RWPE2 (cell line): ENCODE results near the gene SHPK.

ENCODE experiments used
- ATAC-seq: fragments of 200-7000 bp; cut with Tn5 transposase; 3 replicates; pipeline ENCODE4 v1.9.1; 2021; ENCODE audit warnings: low read depth
- DNase-seq: peaks from one replicate; pipeline ENCODE4 v3.0.0-alpha.2; 2020; ENCODE audit warnings: low spot score
- H3K27ac ChIP-seq: fragments of 450-650 bp; 2 replicates; pipeline ENCODE4 v1.5.1; 2017; ENCODE audit warnings: mild to moderate bottlenecking; ENCODE audit not compliant: poor library complexity, severe bottlenecking
- H3K27me3 ChIP-seq: fragments of 250-450 bp; sonication (Bioruptor Pico); 2 replicates; pipeline ENCODE4 v1.5.1; 2021; ENCODE audit warnings: mild to moderate bottlenecking, moderate library complexity; ENCODE audit not compliant: insufficient read depth, poor library complexity, severe bottlenecking
- H3K36me3 ChIP-seq: fragments of 250-450 bp; sonication (Bioruptor Pico); 2 replicates; pipeline ENCODE4 v1.5.1; 2020; ENCODE audit warnings: low read depth, mild to moderate bottlenecking, moderate library complexity
- H3K4me1 ChIP-seq: fragments of 250-450 bp; sonication (Bioruptor Pico); 2 replicates; pipeline ENCODE4 v1.5.1; 2021; ENCODE audit warnings: mild to moderate bottlenecking, moderate library complexity; ENCODE audit not compliant: insufficient read depth, poor library complexity, severe bottlenecking
- H3K4me3 ChIP-seq: fragments of 250-450 bp; sonication (Bioruptor Pico); 2 replicates; pipeline ENCODE4 v1.5.1; 2021; ENCODE audit warnings: mild to moderate bottlenecking, moderate library complexity; ENCODE audit not compliant: severe bottlenecking
- H3K9me3 ChIP-seq: fragments of 250-450 bp; sonication (Bioruptor Pico); 2 replicates; pipeline ENCODE4 v1.5.1; 2021; ENCODE audit warnings: mild to moderate bottlenecking, moderate library complexity; ENCODE audit not compliant: severe bottlenecking
- TF ChIP-seq, protein P1 (sequence below): fragments of 450-650 bp; IDR thresholded peaks from one replicate; pipeline ENCODE4 v1.5.1; 2017; ENCODE audit warnings: mild to moderate bottlenecking, moderate library complexity; ENCODE audit not compliant: poor library complexity, severe bottlenecking

SHPK gene

GRCh38 chr17:3626831-3627768 is 8.9 kb downstream of the SHPK start:
- no peak for DNase-seq
- Histone ChIP-seq H3K4me3 (no peak overlapping the region), H3K36me3 (peaks cover 56% of the 10 kb centered on the region), H3K4me1 (no peaks in the 10 kb centered on the region), H3K27me3 (no peaks in the 10 kb centered on the region), H3K27ac (no peak overlapping the region), H3K9me3 (no peaks in the 10 kb centered on the region)
- TF ChIP-seq, protein P1, sequence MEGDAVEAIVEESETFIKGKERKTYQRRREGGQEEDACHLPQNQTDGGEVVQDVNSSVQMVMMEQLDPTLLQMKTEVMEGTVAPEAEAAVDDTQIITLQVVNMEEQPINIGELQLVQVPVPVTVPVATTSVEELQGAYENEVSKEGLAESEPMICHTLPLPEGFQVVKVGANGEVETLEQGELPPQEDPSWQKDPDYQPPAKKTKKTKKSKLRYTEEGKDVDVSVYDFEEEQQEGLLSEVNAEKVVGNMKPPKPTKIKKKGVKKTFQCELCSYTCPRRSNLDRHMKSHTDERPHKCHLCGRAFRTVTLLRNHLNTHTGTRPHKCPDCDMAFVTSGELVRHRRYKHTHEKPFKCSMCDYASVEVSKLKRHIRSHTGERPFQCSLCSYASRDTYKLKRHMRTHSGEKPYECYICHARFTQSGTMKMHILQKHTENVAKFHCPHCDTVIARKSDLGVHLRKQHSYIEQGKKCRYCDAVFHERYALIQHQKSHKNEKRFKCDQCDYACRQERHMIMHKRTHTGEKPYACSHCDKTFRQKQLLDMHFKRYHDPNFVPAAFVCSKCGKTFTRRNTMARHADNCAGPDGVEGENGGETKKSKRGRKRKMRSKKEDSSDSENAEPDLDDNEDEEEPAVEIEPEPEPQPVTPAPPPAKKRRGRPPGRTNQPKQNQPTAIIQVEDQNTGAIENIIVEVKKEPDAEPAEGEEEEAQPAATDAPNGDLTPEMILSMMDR: no peak
- no peak for ATAC-seq

GRCh38 chr17:3622977-3623594 is 13.0 kb downstream of the SHPK start:
- Histone ChIP-seq H3K4me1 (no peaks in the 10 kb centered on the region), H3K36me3 (peaks cover 74% of the 10 kb centered on the region), H3K27me3 (no peaks in the 10 kb centered on the region), H3K27ac (no peak overlapping the region), H3K9me3 (no peaks in the 10 kb centered on the region), H3K4me3 (no peak overlapping the region)
- TF ChIP-seq, protein P1: no peak
- ATAC-seq (no peak), DNase-seq (no peak)

- TF ChIP-seq, protein P1: no peak
- no peak for ATAC-seq
- H3K27ac ChIP-seq: no peak overlapping the region
- peaks cover 73% of the 10 kb centered on the region for H3K36me3 ChIP-seq
- H3K9me3 ChIP-seq: no peaks in the 10 kb centered on the region
- H3K4me3 ChIP-seq: no peak overlapping the region
- H3K4me1 ChIP-seq: no peaks in the 10 kb centered on the region
- DNase-seq: no peak
- H3K27me3 ChIP-seq: no peaks in the 10 kb centered on the region
Observed at GRCh38 chr17:3621146-3621720, 14.8 kb downstream of the SHPK start.

- TF ChIP-seq, protein P1: no peak
- DNase-seq (no peak), ATAC-seq (no peak)
- H3K4me3 ChIP-seq: no peak overlapping the region
- H3K36me3 ChIP-seq: peaks cover 58% of the 10 kb centered on the region
- H3K4me1 ChIP-seq: no peaks in the 10 kb centered on the region
- no peaks in the 10 kb centered on the region for H3K9me3 ChIP-seq
- H3K27me3 ChIP-seq: no peaks in the 10 kb centered on the region
- H3K27ac ChIP-seq: no peak overlapping the region
Observed at GRCh38 chr17:3615160-3615870, 20.7 kb downstream of the SHPK start.
